ENCODE data around the gene A2ML1.
"Not testable (repeated sequence)": the region's sequence is repeated elsewhere in the genome, so short reads cannot be mapped to it uniquely, and the experiment has no call there.

A2ML1 gene

GRCh38 chr12:8822298-8822697, at the start of gene A2ML1:
TSS of gene A2ML1 (plus strand) at chr12:8822621. CDS start at chr12:8822652, 31 bp downstream.
- no peak within 1 kb of the TSS for H3K4me3 Mint-ChIP-seq
- H3K9me3 Mint-ChIP-seq = no peaks in the 10 kb centered on the region
- H3K4me1 Mint-ChIP-seq = no peaks in the 10 kb centered on the region
- H3K27me3 Mint-ChIP-seq = peaks cover 35% of the 10 kb centered on the region
- ATAC-seq (replicated peaks; ENCODE audit: extremely low read depth, poor library complexity, severe bottlenecking) = no peak
- no peaks in the 10 kb centered on the region for H3K36me3 Mint-ChIP-seq (ENCODE audit: insufficient read depth)
- no peak within 1 kb of the TSS for H3K27ac Mint-ChIP-seq (ENCODE audit: low read depth)
- no peak for DNase-seq (ENCODE audit: low spot score in 2 of 2)

GRCh38 chr12:8773461-8773860, 49.0 kb upstream of the A2ML1 start:
- DNase-seq (ENCODE audit: low spot score in 2 of 2) (no peak), ATAC-seq (replicated peaks; ENCODE audit: extremely low read depth, poor library complexity, severe bottlenecking) (no peak)
- H3K9me3 Mint-ChIP-seq = no peaks in the 10 kb centered on the region
- peaks cover 3% of the 10 kb centered on the region for H3K4me1 Mint-ChIP-seq
- H3K4me3 Mint-ChIP-seq = no peak overlapping the region
- no peaks in the 10 kb centered on the region for H3K27me3 Mint-ChIP-seq
- H3K36me3 Mint-ChIP-seq (ENCODE audit: insufficient read depth) = peaks cover 8% of the 10 kb centered on the region
- no peak overlapping the region for H3K27ac Mint-ChIP-seq (ENCODE audit: low read depth)

GRCh38 chr12:8779281-8779680, 43.1 kb upstream of the A2ML1 start:
- no peak overlapping the region for H3K4me3 Mint-ChIP-seq
- no peaks in the 10 kb centered on the region for H3K9me3 Mint-ChIP-seq
- DNase-seq (ENCODE audit: low spot score in 2 of 2) = no peak
- H3K4me1 Mint-ChIP-seq = no peaks in the 10 kb centered on the region
- H3K36me3 Mint-ChIP-seq (ENCODE audit: insufficient read depth) = peaks cover 2% of the 10 kb centered on the region
- no peaks in the 10 kb centered on the region for H3K27me3 Mint-ChIP-seq
- no peak for ATAC-seq (replicated peaks; ENCODE audit: extremely low read depth, poor library complexity, severe bottlenecking)
- H3K27ac Mint-ChIP-seq (ENCODE audit: low read depth) = no peak overlapping the region

- Mint-ChIP-seq H3K27me3 (no peaks in the 10 kb centered on the region), H3K4me3 (no peak overlapping the region), H3K36me3 (ENCODE audit: insufficient read depth) (peaks cover 2% of the 10 kb centered on the region), H3K27ac (ENCODE audit: low read depth) (no peak overlapping the region), H3K9me3 (no peaks in the 10 kb centered on the region), H3K4me1 (no peaks in the 10 kb centered on the region)
- no peak for ATAC-seq (replicated peaks; ENCODE audit: extremely low read depth, poor library complexity, severe bottlenecking)
- no peak for DNase-seq (ENCODE audit: low spot score in 2 of 2)
Measured at GRCh38 chr12:8779862-8780261, 42.6 kb upstream of the A2ML1 start.

- no peaks in the 10 kb centered on the region for H3K4me1 Mint-ChIP-seq
- no peak for ATAC-seq (replicated peaks; ENCODE audit: extremely low read depth, poor library complexity, severe bottlenecking)
- H3K9me3 Mint-ChIP-seq = no peaks in the 10 kb centered on the region
- H3K27me3 Mint-ChIP-seq = no peaks in the 10 kb centered on the region
- H3K36me3 Mint-ChIP-seq (ENCODE audit: insufficient read depth) = peaks cover 2% of the 10 kb centered on the region
- DNase-seq (ENCODE audit: low spot score in 2 of 2) = no peak
- H3K27ac Mint-ChIP-seq (ENCODE audit: low read depth) = no peak overlapping the region
- no peak overlapping the region for H3K4me3 Mint-ChIP-seq
Measured at GRCh38 chr12:8780389-8780788, 42.0 kb upstream of the A2ML1 start.

GRCh38 chr12:8781381-8782127, 40.9 kb upstream of the A2ML1 start:
- no peak overlapping the region for H3K4me3 Mint-ChIP-seq
- H3K27ac Mint-ChIP-seq (ENCODE audit: low read depth) = no peak overlapping the region
- no peaks in the 10 kb centered on the region for H3K4me1 Mint-ChIP-seq

GRCh38 chr12:8784290-8784888, 38.0 kb upstream of the A2ML1 start:
- DNase-seq (ENCODE audit: low spot score in 2 of 2) (no peak), ATAC-seq (replicated peaks; ENCODE audit: extremely low read depth, poor library complexity, severe bottlenecking) (no peak)
- no peaks in the 10 kb centered on the region for H3K36me3 Mint-ChIP-seq (ENCODE audit: insufficient read depth)
- H3K4me1 Mint-ChIP-seq = no peaks in the 10 kb centered on the region
- no peaks in the 10 kb centered on the region for H3K27me3 Mint-ChIP-seq
- no peaks in the 10 kb centered on the region for H3K9me3 Mint-ChIP-seq
- no peak overlapping the region for H3K4me3 Mint-ChIP-seq
- no peak overlapping the region for H3K27ac Mint-ChIP-seq (ENCODE audit: low read depth)

More at GRCh38 chr12:8781381-8782127, 40.9 kb upstream of the A2ML1 start:
- Mint-ChIP-seq H3K36me3 (ENCODE audit: insufficient read depth) (peaks cover 2% of the 10 kb centered on the region), H3K9me3 (no peaks in the 10 kb centered on the region), H3K27me3 (no peaks in the 10 kb centered on the region)
- DNase-seq (ENCODE audit: low spot score in 2 of 2) (no peak), ATAC-seq (replicated peaks; ENCODE audit: extremely low read depth, poor library complexity, severe bottlenecking) (no peak)

GRCh38 chr12:8785499-8785898, 36.9 kb upstream of the A2ML1 start:
- Mint-ChIP-seq H3K27ac (ENCODE audit: low read depth) (no peak overlapping the region), H3K9me3 (no peaks in the 10 kb centered on the region), H3K4me1 (no peaks in the 10 kb centered on the region), H3K27me3 (no peaks in the 10 kb centered on the region), H3K4me3 (no peak overlapping the region), H3K36me3 (ENCODE audit: insufficient read depth) (no peaks in the 10 kb centered on the region)
- DNase-seq (ENCODE audit: low spot score in 2 of 2) (no peak), ATAC-seq (replicated peaks; ENCODE audit: extremely low read depth, poor library complexity, severe bottlenecking) (no peak)

GRCh38 chr12:8787206-8787605, 35.2 kb upstream of the A2ML1 start:
- not testable (repeated sequence) for H3K4me1 Mint-ChIP-seq; H3K27ac Mint-ChIP-seq (ENCODE audit: low read depth); DNase-seq (ENCODE audit: low spot score in 2 of 2); H3K4me3 Mint-ChIP-seq; ATAC-seq (replicated peaks; ENCODE audit: extremely low read depth, poor library complexity, severe bottlenecking); H3K9me3 Mint-ChIP-seq; H3K27me3 Mint-ChIP-seq; H3K36me3 Mint-ChIP-seq (ENCODE audit: insufficient read depth)

GRCh38 chr12:8788706-8789105, 33.7 kb upstream of the A2ML1 start:
- DNase-seq (ENCODE audit: low spot score in 2 of 2); H3K27ac Mint-ChIP-seq (ENCODE audit: low read depth): not testable (repeated sequence)

GRCh38 chr12:8789341-8790013, 32.9 kb upstream of the A2ML1 start:
- not testable (repeated sequence) for DNase-seq (ENCODE audit: low spot score in 2 of 2); H3K9me3 Mint-ChIP-seq; H3K27me3 Mint-ChIP-seq; H3K4me1 Mint-ChIP-seq; ATAC-seq (replicated peaks; ENCODE audit: extremely low read depth, poor library complexity, severe bottlenecking); H3K27ac Mint-ChIP-seq (ENCODE audit: low read depth); H3K36me3 Mint-ChIP-seq (ENCODE audit: insufficient read depth)
- H3K4me3 Mint-ChIP-seq = peak overlapping the region; percentile 73

More at GRCh38 chr12:8788706-8789105, 33.7 kb upstream of the A2ML1 start:
- H3K36me3 Mint-ChIP-seq (ENCODE audit: insufficient read depth); H3K4me1 Mint-ChIP-seq; ATAC-seq (replicated peaks; ENCODE audit: extremely low read depth, poor library complexity, severe bottlenecking); H3K27me3 Mint-ChIP-seq; H3K9me3 Mint-ChIP-seq: not testable (repeated sequence)
- H3K4me3 Mint-ChIP-seq = peak overlapping the region; percentile 73

GRCh38 chr12:8793226-8793625, 29.2 kb upstream of the A2ML1 start:
- DNase-seq (ENCODE audit: low spot score in 2 of 2); H3K9me3 Mint-ChIP-seq; H3K4me1 Mint-ChIP-seq; H3K27ac Mint-ChIP-seq (ENCODE audit: low read depth); ATAC-seq (replicated peaks; ENCODE audit: extremely low read depth, poor library complexity, severe bottlenecking); H3K36me3 Mint-ChIP-seq (ENCODE audit: insufficient read depth); H3K27me3 Mint-ChIP-seq; H3K4me3 Mint-ChIP-seq: not testable (repeated sequence)

GRCh38 chr12:8794611-8795010, 27.8 kb upstream of the A2ML1 start:
- H3K4me1 Mint-ChIP-seq; ATAC-seq (replicated peaks; ENCODE audit: extremely low read depth, poor library complexity, severe bottlenecking); H3K4me3 Mint-ChIP-seq; H3K9me3 Mint-ChIP-seq; DNase-seq (ENCODE audit: low spot score in 2 of 2); H3K27ac Mint-ChIP-seq (ENCODE audit: low read depth); H3K36me3 Mint-ChIP-seq (ENCODE audit: insufficient read depth): not testable (repeated sequence)
- peaks cover 13% of the 10 kb centered on the region for H3K27me3 Mint-ChIP-seq
